Stimulated activated CD4-positive, alpha-beta T cell treated with anti-CD3 and anti-CD28 coated beads, Interleukin-4, amount 100 ng/mL, for 4 hours (primary cell): ENCODE results near the gene RALGPS1.

Experiments used
- DNase-seq, 2 experiments: peaks; one replicate each; pipeline ENCODE4 v3.0.0-alpha.2; 2020

Gene RALGPS1

GRCh38 chr9:127058011-127058644, 143.5 kb downstream of the RALGPS1 start:
- DNase-seq, result no peak

DNA sequence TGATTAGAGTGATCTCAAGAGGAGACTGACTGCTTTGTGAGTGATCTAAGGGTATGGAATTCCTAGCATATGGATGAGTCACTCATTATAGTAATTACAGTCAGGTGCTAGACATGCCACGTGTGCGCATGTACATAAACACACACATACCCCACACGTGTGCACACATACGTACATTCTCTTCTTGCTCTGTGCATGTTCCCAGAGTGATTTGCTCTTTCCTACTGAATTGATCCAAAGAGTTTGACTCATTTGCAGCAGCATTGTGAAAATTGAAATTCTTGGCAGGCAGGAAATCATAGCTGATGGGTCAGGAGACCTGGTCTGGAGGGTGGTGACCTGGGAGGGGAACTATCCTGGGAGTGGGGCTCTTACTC, 144.1 kb downstream of the RALGPS1 start:
- no peak for DNase-seq

DNA sequence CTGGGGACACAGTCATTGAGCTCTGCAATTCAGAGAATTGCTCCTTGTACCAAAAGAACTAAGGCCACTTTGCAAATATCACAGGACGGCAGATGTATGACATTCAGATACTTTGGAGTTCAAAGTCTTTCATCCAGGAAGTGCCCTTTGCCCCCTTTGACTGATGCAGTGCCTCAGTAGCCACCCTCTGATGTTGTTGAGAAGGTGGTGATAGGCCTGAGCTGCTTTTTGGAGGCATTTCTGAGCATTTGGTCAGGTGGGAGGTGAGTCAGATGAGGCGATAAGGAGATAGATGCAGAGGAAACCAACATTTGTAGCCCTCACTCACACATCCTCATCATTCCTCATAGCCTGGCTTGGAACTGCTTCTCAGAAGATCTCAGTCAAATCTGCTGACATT, 144.4 kb downstream of the RALGPS1 start:
- no peak for DNase-seq

GRCh38 chr9:127059765-127060361, 145.3 kb downstream of the RALGPS1 start:
- no peak for DNase-seq

DNA sequence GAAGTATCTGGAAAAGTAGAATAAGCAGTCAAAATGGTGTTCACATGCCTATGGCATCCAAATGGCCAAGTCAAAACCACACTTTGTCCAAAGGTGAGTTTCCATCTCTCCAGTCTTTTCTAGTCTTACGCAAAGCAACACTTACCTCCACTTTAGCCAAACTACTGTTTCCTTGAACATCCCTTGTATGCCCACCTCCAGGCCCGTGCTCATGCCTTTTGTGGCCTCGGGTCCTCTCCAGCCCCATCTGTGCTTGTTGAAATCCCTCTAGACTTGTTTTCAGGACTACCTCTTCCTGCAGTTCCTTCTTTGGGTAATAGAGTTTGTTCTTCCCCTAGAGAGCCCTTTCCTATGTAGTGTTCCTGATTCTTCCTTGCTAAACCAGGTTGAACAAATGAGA, 146.8 kb downstream of the RALGPS1 start:
- DNase-seq, result no peak

GRCh38 chr9:127064335-127064734, 149.8 kb downstream of the RALGPS1 start:
- no peak for DNase-seq

GRCh38 chr9:127065592-127065991, 151.0 kb downstream of the RALGPS1 start:
- DNase-seq, result no peak

DNA sequence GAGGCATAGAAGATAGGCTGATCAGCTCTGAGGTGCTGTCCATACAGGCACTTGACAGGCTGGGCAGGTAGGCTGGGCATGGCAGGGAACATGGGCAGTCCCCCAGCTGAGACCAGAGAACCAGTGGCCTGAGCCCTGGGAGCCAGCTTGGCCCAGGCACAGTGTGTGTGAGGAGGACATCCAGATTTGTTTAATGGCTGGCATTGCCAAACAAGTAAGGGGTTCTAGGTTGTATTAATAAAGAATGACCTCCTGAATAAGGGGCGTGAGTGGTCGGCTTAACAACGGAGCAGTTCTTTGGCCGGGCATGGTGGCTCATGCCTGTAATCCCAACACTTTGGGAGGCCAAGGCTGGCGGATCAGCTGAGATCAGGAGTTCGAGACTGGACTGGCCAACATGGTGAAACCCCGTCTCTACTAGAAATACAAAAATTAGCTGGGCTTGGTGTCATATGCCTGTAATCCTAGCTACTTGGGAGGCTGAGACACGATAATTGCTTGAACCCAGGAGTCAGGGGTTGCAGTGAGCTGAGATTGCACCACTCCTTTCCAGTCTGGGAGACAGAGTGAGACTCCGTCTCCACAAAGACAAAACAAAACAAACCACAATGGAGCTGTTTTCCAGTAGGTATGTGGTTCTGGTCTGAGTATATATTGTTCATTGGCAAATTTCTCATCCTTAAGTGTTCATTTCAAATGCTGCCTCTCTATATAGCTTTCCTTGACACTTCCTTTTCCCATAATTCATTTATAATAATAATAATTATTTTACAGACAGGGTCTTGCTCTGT, 151.7 kb downstream of the RALGPS1 start:
- DNase-seq, result no peak

DNA sequence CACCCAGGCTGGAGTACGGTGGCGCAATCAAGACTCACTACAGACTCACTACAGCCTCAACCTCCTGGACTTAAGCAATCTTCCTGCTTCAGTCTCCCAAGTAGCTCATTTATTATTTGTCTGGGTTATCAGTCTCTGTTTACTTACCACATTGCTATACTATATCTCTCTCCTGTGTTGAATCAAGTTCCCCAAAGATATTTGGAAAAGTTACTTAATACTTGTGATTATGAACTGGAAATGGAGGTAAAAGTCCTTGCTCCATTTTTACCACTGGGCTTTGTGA, 152.2 kb downstream of the RALGPS1 start:
- DNase-seq, result no peak

- DNase-seq, result no peak
Observed at GRCh38 chr9:127067603-127068220, 153.1 kb downstream of the RALGPS1 start.

GRCh38 chr9:127074561-127075548, 160.3 kb downstream of the RALGPS1 start:
- DNase-seq, result no peak

GRCh38 chr9:127075624-127076372, 161.2 kb downstream of the RALGPS1 start:
- no peak for DNase-seq

DNA sequence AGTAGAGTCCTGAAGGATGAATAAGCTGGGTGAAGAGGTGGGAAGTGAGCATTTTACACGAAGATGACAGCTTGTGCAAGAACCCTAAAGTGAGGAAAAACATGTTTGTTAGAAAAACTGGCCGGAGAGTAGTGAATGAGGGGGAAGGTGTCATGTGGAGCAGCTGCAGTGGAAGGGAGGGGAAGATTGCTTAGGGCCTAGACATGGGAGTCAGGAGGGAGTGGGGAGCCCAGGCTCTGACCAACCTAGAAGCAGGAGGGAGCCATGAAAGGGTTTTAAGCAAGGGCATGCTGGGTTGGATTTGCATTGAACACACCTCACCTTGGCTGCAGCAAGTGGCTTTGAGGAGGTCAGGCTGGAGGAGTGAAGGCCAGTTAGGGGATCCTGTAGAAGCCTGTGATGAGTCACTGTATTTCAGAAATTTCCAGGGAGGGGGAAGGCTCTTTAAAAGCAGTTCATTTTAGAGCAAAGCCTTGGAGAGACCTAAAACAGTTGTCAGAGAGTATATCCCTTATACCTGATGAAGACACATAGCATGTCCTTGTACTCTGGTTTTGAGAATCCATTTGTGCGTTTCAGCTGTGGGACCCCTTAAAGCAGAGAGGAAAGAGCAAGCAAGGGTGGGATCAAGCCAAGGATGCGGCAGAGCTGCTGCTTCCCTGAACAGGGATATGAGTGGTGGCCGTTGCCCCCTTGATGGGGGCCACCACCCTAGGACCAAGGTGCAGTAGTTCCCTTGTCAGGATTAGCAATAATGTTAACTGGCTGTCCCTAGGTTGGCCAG, 162.5 kb downstream of the RALGPS1 start:
- no peak for DNase-seq

- DNase-seq, result no peak
Observed at GRCh38 chr9:127077644-127077946, 163.0 kb downstream of the RALGPS1 start.

GRCh38 chr9:127078336-127078735, 163.8 kb downstream of the RALGPS1 start:
- DNase-seq, result no peak

- DNase-seq, result no peak
Observed at GRCh38 chr9:127078988-127079387, 164.4 kb downstream of the RALGPS1 start.

DNA sequence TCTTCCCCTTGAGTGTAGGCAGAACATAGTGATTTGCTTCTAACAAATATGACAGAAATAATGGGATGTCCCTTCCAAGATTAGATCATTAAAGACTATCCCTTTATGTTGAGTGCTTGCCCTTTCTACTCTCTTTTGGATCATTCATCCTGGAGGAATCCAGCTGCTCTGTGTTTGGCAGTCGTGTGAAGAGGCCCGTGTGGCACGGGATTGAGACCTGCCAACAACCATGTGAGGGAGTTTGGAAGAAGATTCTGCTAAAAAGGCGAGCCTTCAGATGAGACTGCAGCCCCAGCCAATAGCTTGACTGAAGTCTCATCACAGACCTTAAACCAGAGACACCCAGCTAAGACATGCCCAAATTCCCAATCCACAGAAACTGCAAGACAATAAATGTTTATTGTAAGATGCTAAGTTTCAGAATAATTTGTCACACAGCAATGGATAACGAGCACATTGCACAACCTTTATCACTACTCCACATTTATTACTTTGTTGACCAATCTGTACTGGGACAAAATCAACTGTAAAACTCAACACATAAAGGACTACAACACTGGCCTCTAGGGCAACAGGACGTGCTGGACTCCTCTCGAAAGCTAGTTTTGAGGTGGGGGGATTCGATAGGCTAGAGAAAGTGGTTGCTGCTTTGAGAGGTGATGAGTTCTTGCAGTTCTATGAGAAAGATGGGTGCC, 165.0 kb downstream of the RALGPS1 start:
- DNase-seq, result no peak

- no peak for DNase-seq
Observed at GRCh38 chr9:127081250-127082185, 166.9 kb downstream of the RALGPS1 start.

GRCh38 chr9:127083138-127083980, 168.8 kb downstream of the RALGPS1 start:
- DNase-seq, result no peak
